Keratinocyte (primary cell): ENCODE data around the gene NHSL2. TPM values are rescaled to one million over a fixed set of nuclear protein-coding genes. Genes with fewer than 3 reads are reported as not detected.

Experiments used
- DNase-seq: peaks from one replicate; pipeline ENCODE4 v3.0.0-alpha.2; 2011; ENCODE audit warnings: low read depth, missing footprints, low spot score
- FAIRE-seq: peaks from 2 replicates; lab custom pipeline; 2011; peaks lifted over from hg19 to GRCh38; lab: Jason Lieb, UNC
- H2AFZ ChIP-seq: 2 replicates; pipeline ENCODE4 v1.6.0; 2012; ENCODE audit warnings: low read length, control low read depth, inconsistent platforms; ENCODE audit not compliant: control insufficient read depth
- H3K27ac ChIP-seq: 2 replicates; pipeline ENCODE4 v1.5.1; 2011; ENCODE audit warnings: low read length; ENCODE audit not compliant: control insufficient read depth, insufficient read depth
- H3K27me3 ChIP-seq: 3 replicates; pipeline ENCODE4 v1.6.0; 2011; ENCODE audit warnings: low read length; ENCODE audit not compliant: control insufficient read depth, insufficient read depth; ENCODE audit errors: extremely low read depth
- H3K36me3 ChIP-seq, 2 experiments: 2 replicates in 1 of 2; 3 replicates in 1 of 2; pipeline ENCODE4 v1.5.1; 2011; ENCODE audit warnings: low read length in 2 of 2, mild to moderate bottlenecking in 1 of 2; ENCODE audit not compliant: control insufficient read depth in 2 of 2, insufficient read depth in 2 of 2; ENCODE audit errors: extremely low read depth in 1 of 2
- H3K4me1 ChIP-seq: 3 replicates; pipeline ENCODE4 v1.5.1; 2011; ENCODE audit warnings: low read length; ENCODE audit not compliant: control insufficient read depth, insufficient read depth; ENCODE audit errors: extremely low read depth
- H3K4me2 ChIP-seq: 3 replicates; pipeline ENCODE4 v1.6.0; 2011; ENCODE audit warnings: low read depth, low read length; ENCODE audit not compliant: control insufficient read depth, insufficient read depth; ENCODE audit errors: extremely low read depth
- H3K4me3 ChIP-seq, 3 experiments: fragments of 200-600 bp in 1 of 3; sonication (generic) in 1 of 3; 2 replicates in 2 of 3; 3 replicates in 1 of 3; pipeline ENCODE4 v1.5.1; 2011 to 2016; ENCODE audit warnings: low read length in 3 of 3, mild to moderate bottlenecking in 3 of 3, control low read depth in 2 of 3, inconsistent platforms in 1 of 3, low read depth in 1 of 3, mixed read lengths in 1 of 3, mixed run types in 1 of 3, moderate library complexity in 1 of 3; ENCODE audit not compliant: control insufficient read depth in 2 of 3, insufficient read depth in 2 of 3; ENCODE audit errors: extremely low read depth in 1 of 3
- H3K79me2 ChIP-seq: 2 replicates; pipeline ENCODE4 v1.6.0; 2012; ENCODE audit warnings: low read length; ENCODE audit not compliant: control insufficient read depth, insufficient read depth
- H3K9ac ChIP-seq: 3 replicates; pipeline ENCODE4 v1.6.0; 2011; ENCODE audit warnings: low read length; ENCODE audit not compliant: control insufficient read depth, insufficient read depth; ENCODE audit errors: extremely low read depth
- H3K9me1 ChIP-seq: 3 replicates; pipeline ENCODE4 v1.6.0; 2011; ENCODE audit warnings: low read length; ENCODE audit not compliant: control insufficient read depth, insufficient read depth; ENCODE audit errors: extremely low read depth
- H3K9me3 ChIP-seq: 2 replicates; pipeline ENCODE4 v1.5.1; 2012; ENCODE audit warnings: low read depth, low read length; ENCODE audit not compliant: control insufficient read depth
- H4K20me1 ChIP-seq: 3 replicates; pipeline ENCODE4 v1.6.0; 2011; ENCODE audit warnings: low read length; ENCODE audit not compliant: control insufficient read depth, insufficient read depth; ENCODE audit errors: extremely low read depth
- EZH2 ChIP-seq: IDR thresholded peaks from one replicate; pipeline ENCODE4 v1.6.1; 2012; ENCODE audit warnings: inconsistent platforms, mild to moderate bottlenecking, low read length, moderate library complexity
- dilution Hi-C: fragments of 300-500 bp; cut with MboI; formaldehyde crosslinking; loops from one replicate; pipeline ENCODE4 v1.7.0; 2020; ENCODE audit warnings: low sequenced_read_pairs; ENCODE audit not compliant: extremely low pct_ligation_motif_present
- polyA plus RNA-seq, 5 experiments: library from polyadenylated mRNA; depleted of rRNA in 3 of 5; stranded (reverse) in 3 of 5; stranded (forward) in 1 of 5; unstranded in 1 of 5; fragments of >200 nt; gene quantifications; 1 replicate in 1 of 5; 2 replicates in 3 of 5; 3 replicates in 1 of 5; pipeline versions ENCODE4 v1.2.1 to v1.2.3, GENCODE V29; 2011 to 2012; ENCODE audit warnings: missing spikeins in 2 of 5, low read depth in 1 of 5, low replicate concordance in 1 of 5
- TF ChIP-seq, protein P1 (sequence below), 3 experiments: IDR thresholded peaks in 1 of 3; conservative IDR thresholded peaks in 1 of 3; optimal IDR thresholded peaks in 1 of 3; 2 replicates in 2 of 3; 3 replicates in 1 of 3; pipeline versions ENCODE3 to v1.5.1; 2011; ENCODE audit warnings: low read length in 3 of 3, mild to moderate bottlenecking in 3 of 3, moderate library complexity in 2 of 3, control low read depth in 1 of 3, inconsistent platforms in 1 of 3; ENCODE audit not compliant: insufficient read depth in 2 of 3; ENCODE audit errors: extremely low read depth in 1 of 3

The NHSL2 gene
- polyA plus RNA-seq, 1 donor (not counting 4 experiments of a cell fraction or from before 2014, with no cell fraction given) = 0.04 TPM

DNA sequence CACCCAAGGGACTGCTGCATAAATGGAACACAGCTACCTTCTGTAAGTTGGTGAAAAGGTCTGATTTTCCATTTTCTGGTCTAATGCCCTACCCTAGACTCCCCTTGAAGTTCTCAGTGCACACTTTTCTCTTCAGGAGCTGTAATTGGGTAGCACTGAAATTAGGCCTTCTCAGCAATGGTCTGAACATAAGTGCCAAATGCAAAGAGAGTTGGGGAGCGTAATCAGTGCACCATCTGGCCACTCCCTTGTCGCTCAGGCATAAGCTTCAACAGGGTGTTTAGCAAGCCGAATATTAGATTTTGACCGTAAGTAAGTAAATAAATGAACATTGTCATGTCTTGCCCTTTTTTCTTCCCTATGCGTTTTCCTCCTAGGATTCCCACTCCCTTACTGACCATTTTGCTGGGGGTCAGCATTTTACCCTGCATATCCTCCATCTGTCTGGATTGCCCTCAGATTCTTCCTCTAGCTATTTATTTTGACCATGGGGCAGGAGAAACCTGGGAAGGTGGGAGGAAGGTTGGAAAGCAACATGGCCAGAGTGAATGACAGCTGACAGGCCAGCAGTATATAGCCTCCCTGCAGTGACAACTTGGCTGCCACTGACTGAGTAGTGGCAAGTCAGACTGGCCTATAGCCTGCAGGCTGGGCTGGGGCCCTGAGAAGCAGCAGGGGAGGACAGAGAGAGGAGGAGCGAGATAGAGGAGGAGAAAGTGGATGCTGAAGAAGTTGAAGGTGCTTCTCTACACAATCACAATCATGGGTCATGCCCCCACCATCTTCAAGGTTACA, 2.7 kb downstream of the NHSL2 start:
- Histone ChIP-seq H3K36me3 (no peaks in the 10 kb centered on the region), H3K9me3 (no peaks in the 10 kb centered on the region), H3K27ac (no peak overlapping the region), H3K4me2 (no peak overlapping the region), H3K27me3 (peaks cover 25% of the 10 kb centered on the region), H3K4me3 (no peak overlapping the region), H3K4me1 (peaks cover 4% of the 10 kb centered on the region), H3K9me1 (no peaks in the 10 kb centered on the region), H3K79me2 (no peaks in the 10 kb centered on the region), H3K9ac (no peak overlapping the region), H4K20me1 (no peaks in the 10 kb centered on the region), H2AFZ (no peak overlapping the region)
- DNase-seq (no peak), FAIRE-seq (no peak)
- dilution Hi-C loops = no loop called here
- TF ChIP-seq, protein P1, sequence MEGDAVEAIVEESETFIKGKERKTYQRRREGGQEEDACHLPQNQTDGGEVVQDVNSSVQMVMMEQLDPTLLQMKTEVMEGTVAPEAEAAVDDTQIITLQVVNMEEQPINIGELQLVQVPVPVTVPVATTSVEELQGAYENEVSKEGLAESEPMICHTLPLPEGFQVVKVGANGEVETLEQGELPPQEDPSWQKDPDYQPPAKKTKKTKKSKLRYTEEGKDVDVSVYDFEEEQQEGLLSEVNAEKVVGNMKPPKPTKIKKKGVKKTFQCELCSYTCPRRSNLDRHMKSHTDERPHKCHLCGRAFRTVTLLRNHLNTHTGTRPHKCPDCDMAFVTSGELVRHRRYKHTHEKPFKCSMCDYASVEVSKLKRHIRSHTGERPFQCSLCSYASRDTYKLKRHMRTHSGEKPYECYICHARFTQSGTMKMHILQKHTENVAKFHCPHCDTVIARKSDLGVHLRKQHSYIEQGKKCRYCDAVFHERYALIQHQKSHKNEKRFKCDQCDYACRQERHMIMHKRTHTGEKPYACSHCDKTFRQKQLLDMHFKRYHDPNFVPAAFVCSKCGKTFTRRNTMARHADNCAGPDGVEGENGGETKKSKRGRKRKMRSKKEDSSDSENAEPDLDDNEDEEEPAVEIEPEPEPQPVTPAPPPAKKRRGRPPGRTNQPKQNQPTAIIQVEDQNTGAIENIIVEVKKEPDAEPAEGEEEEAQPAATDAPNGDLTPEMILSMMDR (optimal IDR thresholded peaks at IDR 0.05 in 1 of 3, IDR thresholded peaks at IDR 0.05 in 1 of 3, conservative IDR thresholded peaks at IDR 0.05 in 1 of 3; ENCODE audit: extremely low read depth in 1 of 3, insufficient read depth in 2 of 3, low read length in 3 of 3) = no peak
- TF ChIP-seq EZH2 = no peak

GRCh38 chrX:71917621-71918343, 7.1 kb downstream of the NHSL2 start:
- Histone ChIP-seq H3K9ac (no peak overlapping the region), H3K27ac (no peak overlapping the region), H4K20me1 (no peaks in the 10 kb centered on the region), H3K4me1 (peaks cover 4% of the 10 kb centered on the region), H3K4me3 (no peak overlapping the region), H3K4me2 (peak overlapping the region; percentile 19), H3K79me2 (no peaks in the 10 kb centered on the region), H3K9me3 (no peaks in the 10 kb centered on the region), H3K9me1 (no peaks in the 10 kb centered on the region), H2AFZ (no peak overlapping the region), H3K36me3 (no peaks in the 10 kb centered on the region), H3K27me3 (peaks cover 6% of the 10 kb centered on the region)
- dilution Hi-C loops = no loop called here
- TF ChIP-seq, protein P1 (optimal IDR thresholded peaks at IDR 0.05 in 1 of 3, IDR thresholded peaks at IDR 0.05 in 1 of 3, conservative IDR thresholded peaks at IDR 0.05 in 1 of 3; ENCODE audit: extremely low read depth in 1 of 3, insufficient read depth in 2 of 3, low read length in 3 of 3) = no peak
- TF ChIP-seq EZH2 = no peak
- FAIRE-seq (no peak), DNase-seq (no peak)
